ENCODE results near the gene DACT2.
"Not testable (repeated sequence)": the region's sequence is repeated elsewhere in the genome, so short reads cannot be mapped to it uniquely, and the experiment has no call there.

Gene DACT2

GRCh38 chr6:168305096-168305749, 14.4 kb downstream of the DACT2 start:
- in situ Hi-C loops (cut with HindIII; ENCODE audit: low sequenced_read_pairs) = no loop called here

- in situ Hi-C loops (cut with HindIII; ENCODE audit: low sequenced_read_pairs) = no loop called here
These were observed 14.9 kb downstream of the DACT2 start for GRCh38 chr6:168304752-168305015.

GRCh38 chr6:168303982-168304751, 15.4 kb downstream of the DACT2 start:
- in situ Hi-C loops (cut with HindIII; ENCODE audit: low sequenced_read_pairs) = no loop called here

GRCh38 chr6:168302534-168302933, 17.0 kb downstream of the DACT2 start:
- in situ Hi-C loops (cut with HindIII; ENCODE audit: low sequenced_read_pairs) = no loop called here

- in situ Hi-C loops (cut with HindIII; ENCODE audit: low sequenced_read_pairs) = no loop called here
These were observed 17.8 kb downstream of the DACT2 start for GRCh38 chr6:168301648-168302398.

DNA sequence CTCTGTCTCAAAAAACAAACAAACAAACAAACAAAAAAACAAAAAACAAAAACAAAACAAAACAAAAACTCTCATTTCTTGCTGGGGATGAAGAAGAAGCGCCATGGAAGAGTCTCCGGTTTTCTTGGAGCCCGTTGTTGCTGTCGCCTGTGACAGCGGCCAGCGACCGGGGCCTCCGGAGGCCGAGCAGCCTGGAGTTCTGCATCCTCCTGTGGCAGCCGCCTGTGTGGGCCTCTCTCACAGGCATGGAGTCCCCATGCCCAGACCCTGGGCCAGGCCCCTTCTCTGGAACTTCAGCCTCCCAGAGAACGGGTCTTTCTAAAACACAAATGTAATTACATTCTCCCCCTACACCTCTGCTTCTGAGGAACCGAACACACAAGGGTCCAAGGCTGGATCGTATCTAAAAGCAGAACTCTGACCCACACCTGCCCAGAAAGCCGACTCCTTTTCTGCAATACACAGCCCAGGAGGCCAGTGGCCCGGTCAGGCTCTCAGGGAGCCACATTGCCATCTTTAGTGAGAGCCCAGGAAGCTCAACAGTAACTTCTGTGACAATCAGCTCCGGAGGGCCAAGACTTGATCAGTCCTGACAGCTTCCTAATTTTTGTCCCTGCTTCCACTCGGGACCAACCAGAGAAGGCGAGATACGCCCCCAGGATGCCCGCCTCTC, 18.5 kb downstream of the DACT2 start:
- in situ Hi-C loops (cut with HindIII; ENCODE audit: low sequenced_read_pairs) = no loop called here

DNA sequence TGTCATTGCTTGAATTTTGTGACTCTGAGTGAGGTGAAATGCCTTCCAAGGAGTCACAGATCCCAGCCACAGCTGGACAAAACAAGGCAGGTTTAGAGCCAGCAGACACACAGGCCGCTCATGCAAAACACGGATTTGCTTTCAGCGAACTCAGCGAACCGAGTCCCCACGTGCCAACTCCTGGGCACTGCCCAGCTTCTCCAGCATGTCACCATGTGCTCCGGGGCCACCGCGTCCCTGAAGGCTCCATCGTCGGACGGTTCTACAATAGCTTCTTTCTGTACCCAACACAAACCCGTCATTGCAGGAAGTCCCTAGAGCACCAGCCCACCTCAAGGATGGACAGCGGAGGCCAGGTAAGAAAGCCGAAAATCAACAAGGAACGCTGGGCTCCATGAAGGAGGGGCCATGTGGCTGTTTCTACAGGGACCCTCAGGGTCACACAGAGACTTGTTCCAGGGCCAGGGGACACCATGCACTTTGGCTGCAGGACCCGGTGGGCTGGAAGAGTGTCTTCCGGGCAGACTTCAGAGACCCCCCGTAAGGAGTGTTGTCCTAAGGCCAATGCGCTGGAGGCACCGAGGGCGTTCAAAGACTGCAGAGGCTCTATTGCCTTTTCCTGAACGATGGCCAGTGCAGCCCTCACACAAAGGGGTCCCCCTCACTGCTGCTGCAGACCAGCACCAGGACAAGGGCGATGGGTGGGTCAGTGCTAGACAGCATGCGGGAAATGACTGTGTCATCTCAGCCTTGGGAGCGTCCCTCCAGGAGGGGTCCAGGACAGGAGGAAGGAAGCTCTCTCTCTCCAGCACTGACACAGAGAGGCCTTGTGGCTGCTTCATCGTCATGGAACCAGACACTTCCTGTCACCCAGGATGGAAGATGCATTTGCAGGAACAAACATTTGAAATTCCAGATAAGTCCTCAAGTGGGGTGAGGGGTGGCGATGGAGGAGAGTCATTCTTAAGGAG, 19.8 kb downstream of the DACT2 start:
- in situ Hi-C loops (cut with HindIII; ENCODE audit: low sequenced_read_pairs) = no loop called here

- in situ Hi-C loops (cut with HindIII; ENCODE audit: low sequenced_read_pairs) = no loop called here
These were observed 21.9 kb downstream of the DACT2 start for GRCh38 chr6:168297643-168298042.

- in situ Hi-C loops (cut with HindIII; ENCODE audit: low sequenced_read_pairs) = no loop called here
These were observed 24.7 kb downstream of the DACT2 start for GRCh38 chr6:168294901-168295300.

DNA sequence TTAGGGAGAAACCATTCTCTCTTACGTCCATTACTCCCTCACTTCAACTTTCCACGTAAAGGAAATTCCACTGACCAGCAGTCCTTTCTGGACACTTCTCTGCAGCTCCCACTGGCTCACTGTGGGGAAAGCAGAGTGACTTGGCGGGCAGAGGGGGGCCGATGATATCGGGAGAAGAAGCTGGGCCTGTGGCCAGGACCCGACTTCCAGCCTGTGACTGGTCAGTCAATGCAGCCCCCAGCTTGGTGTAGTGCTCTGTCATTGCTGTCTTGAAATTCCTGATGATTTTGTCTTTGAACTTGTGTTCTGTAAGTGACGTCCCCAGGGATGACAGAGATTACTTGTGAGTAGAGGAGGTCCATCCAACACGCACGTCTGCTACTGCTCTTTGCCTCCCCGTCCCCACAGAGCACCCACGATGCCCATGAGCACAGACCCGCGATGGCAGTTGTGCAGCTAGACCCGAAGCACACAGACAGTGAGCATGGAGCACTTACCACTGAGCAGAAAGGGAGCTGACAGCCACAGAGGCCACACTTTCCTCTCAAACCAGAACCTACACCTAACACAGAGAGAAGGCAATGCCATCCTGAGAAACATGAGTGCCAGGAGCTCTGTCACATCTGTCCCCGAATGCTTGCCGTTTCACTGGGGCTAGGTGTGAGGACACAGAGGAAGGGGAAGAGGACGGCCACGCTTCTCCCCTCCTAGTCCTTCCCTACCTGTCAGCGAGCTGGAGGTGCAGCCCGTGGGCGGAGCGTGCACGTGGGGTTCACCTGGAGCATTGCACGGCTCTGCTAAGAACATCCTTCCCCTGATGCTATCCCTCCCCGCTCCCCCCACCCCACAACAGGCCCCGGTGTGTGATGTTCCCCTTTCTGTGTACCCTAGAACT, 25.7 kb downstream of the DACT2 start:
- in situ Hi-C loops (cut with HindIII; ENCODE audit: low sequenced_read_pairs) = no loop called here

DNA sequence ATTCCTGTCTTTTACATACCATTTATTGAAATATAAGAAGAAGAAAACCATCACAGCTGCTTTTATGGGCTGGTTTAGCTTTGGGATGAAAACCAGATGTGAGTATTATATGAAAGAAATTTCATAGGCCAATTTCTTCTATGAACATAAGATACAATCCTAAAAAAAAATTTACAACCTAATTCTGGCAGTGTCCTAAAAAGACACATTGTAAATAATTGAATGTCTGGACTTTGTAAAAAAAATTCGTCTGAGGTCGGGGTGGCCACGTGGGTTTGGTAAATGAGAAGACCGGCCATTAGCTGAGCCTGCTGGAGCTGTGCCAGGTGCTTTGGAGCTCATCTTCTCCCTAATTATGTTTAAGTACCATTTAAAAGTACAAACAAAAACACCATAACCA, 26.8 kb downstream of the DACT2 start:
- in situ Hi-C loops (cut with HindIII; ENCODE audit: low sequenced_read_pairs) = no loop called here

- in situ Hi-C loops (cut with HindIII; ENCODE audit: low sequenced_read_pairs) = no loop called here
These were observed 28.1 kb downstream of the DACT2 start for GRCh38 chr6:168291450-168291849.

DNA sequence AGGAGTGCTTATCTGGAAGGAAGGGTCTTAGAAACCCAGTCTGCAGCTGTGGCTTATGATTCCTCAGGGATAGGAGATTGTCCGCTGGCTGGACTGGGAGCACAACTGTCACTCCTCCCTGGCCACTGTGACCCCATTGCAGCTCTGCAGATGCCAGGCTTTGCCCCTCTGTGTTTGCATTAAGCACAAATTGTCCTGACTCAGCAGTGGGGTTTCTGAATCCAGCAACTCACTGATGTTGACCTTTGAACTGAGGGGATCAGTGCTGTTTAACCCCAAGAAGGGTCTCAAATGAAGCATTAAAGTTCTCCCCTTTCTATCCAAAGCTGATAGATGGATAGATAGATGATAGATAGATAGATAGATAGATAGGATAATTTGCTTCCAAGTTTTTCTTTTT, 29.5 kb downstream of the DACT2 start:
- in situ Hi-C loops (cut with HindIII; ENCODE audit: low sequenced_read_pairs) = no loop called here

- in situ Hi-C loops (cut with HindIII; ENCODE audit: low sequenced_read_pairs) = no loop called here
These were observed 30.0 kb downstream of the DACT2 start for GRCh38 chr6:168289571-168289962.

DNA sequence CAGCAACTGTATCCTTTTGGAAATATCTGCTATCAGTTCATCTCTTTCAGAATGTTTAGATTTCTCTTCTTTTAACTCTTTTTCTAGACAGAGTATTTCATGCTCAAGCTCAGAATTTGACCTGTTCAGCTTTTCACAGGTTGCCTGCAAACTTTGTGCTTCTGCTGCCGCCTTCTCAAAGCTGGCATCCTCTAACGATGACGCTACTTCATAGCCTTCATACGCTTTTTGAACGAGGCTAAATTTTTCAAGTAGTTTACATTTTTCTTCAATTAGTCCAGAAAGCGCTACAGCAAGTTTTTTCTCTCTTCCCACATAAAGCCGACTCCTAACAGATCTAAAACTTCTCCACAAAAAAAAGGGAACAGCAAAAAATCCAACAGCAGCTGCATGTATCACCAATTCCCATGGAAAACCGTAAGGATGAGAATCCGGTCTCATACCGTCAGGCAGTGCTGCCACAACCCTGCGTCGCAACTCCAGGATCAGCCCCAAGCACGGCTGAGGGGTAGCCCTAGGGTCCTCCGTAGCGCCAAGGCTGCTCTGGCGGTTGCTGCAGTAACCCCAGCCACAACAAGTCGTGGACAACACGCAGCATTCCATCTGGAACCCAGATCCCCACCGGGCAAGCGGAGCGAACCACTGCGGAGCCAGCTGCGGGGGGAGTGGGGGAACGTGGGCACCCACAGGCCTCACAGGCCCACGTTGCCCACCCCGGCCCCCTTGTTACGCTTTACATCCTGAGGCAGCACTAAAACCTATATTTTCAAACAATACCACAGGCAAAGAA, 30.6 kb downstream of the DACT2 start:
- in situ Hi-C loops (cut with HindIII; ENCODE audit: low sequenced_read_pairs) = no loop called here

DNA sequence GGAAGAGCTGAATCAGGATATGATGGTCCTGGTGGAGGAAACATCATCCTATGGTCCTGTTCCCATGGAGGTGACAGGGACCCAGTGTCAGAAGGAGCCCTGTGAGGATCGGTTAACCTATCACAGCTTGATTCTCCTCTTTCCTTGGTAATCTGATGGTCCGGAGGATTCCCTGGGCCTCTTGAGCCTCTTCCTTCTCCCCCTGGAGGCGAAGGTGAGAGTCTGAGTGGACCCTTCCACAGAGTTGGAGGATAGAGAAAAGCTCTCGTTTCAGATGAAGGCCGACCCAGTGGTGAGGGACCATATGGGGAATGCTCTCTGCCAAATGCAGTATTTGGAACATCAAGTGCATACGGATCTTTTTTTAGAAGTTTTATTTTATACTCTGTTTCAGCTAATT, 32.1 kb downstream of the DACT2 start:
- in situ Hi-C loops (cut with HindIII; ENCODE audit: low sequenced_read_pairs) = not testable (repeated sequence)

- in situ Hi-C loops (cut with HindIII; ENCODE audit: low sequenced_read_pairs) = not testable (repeated sequence)
These were observed 32.7 kb downstream of the DACT2 start for GRCh38 chr6:168286771-168287446.

DNA sequence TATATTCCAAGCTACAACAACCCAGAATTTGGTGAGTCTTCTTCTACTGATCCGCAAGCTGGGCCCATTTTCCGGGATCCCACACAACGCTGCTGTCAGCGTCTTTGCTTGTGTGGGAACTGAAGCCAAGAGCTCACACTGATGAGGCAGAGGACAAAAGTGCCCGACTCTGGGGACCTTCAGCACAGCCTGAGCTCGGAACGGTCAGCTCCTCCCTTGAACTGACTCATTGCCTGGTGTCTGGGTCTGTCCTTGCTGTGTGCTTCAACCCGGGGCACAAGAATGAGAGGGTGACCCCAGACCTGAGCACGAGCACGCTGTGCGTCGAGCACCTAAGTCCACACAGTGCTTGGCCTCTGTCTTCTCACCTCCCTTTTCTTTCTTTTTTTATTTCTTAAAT, 33.5 kb downstream of the DACT2 start:
- in situ Hi-C loops (cut with HindIII; ENCODE audit: low sequenced_read_pairs) = no loop called here
